Thyroid gland (tissue), 4 donors: Measurements from ENCODE around the gene KDM8.

Experiments used
- POLR2A ChIP-seq, 2 donors: fragments of 450-650 bp; IDR thresholded peaks; one replicate each; pipeline ENCODE4 v1.6.1; 2017; ENCODE audit warnings: antibody characterized with exemption in 2 of 2, mild to moderate bottlenecking in 2 of 2, moderate library complexity in 1 of 2
- TF ChIP-seq, protein P1 (sequence below), 6 experiments: fragments of 200-600 bp in 3 of 6; fragments of 450-650 bp in 3 of 6; sonication (generic) in 3 of 6; IDR thresholded peaks; one replicate each; pipeline ENCODE4 v1.5.1; 2016 to 2019; ENCODE audit warnings: antibody characterized with exemption in 6 of 6, mild to moderate bottlenecking in 2 of 6, inconsistent platforms in 1 of 6, moderate library complexity in 1 of 6

DNA sequence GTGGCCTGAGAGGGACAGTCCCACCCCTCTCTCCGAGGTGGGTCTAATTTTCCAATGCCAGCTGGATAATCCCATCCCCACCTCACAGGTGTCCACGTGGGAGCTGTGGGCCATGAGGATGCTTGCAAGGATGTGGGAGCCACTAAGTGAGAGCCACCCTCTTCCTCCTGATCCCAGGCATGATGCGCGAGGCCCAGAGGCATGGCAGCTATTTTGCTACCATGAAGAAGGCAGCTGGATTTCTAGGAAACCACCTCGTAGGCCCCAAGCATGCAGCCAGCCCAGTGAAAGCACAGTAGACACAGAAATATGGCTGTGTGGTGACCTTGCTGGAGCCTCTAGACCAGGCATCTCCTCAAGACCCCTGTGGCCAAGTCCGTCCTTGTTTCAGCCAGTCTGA, 20.4 kb downstream of the KDM8 start:
- TF ChIP-seq, protein P1, sequence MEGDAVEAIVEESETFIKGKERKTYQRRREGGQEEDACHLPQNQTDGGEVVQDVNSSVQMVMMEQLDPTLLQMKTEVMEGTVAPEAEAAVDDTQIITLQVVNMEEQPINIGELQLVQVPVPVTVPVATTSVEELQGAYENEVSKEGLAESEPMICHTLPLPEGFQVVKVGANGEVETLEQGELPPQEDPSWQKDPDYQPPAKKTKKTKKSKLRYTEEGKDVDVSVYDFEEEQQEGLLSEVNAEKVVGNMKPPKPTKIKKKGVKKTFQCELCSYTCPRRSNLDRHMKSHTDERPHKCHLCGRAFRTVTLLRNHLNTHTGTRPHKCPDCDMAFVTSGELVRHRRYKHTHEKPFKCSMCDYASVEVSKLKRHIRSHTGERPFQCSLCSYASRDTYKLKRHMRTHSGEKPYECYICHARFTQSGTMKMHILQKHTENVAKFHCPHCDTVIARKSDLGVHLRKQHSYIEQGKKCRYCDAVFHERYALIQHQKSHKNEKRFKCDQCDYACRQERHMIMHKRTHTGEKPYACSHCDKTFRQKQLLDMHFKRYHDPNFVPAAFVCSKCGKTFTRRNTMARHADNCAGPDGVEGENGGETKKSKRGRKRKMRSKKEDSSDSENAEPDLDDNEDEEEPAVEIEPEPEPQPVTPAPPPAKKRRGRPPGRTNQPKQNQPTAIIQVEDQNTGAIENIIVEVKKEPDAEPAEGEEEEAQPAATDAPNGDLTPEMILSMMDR (IDR thresholded peaks at IDR 0.05), result no peak
- TF ChIP-seq POLR2A (IDR thresholded peaks at IDR 0.05), result no peak
